Endothelial cell (in vitro differentiated cells): Measurements from ENCODE around the gene CTXND1. TPM values are rescaled to one million over a fixed set of nuclear protein-coding genes. Genes with fewer than 3 reads are reported as not detected.

ENCODE experiments used
- DNase-seq: peaks from one replicate; pipeline ENCODE4 v3.0.0; 2021; ENCODE audit warnings: low spot score
- H3K27ac Mint-ChIP-seq: one replicate; pipeline ENCODE4 v1.8.0; 2021; ENCODE audit warnings: mixed read lengths, inconsistent platforms; ENCODE audit not compliant: unreplicated experiment
- H3K27me3 Mint-ChIP-seq: one replicate; pipeline ENCODE4 v1.8.0; 2021; ENCODE audit warnings: mild to moderate bottlenecking, moderate library complexity, mixed read lengths, inconsistent platforms; ENCODE audit not compliant: unreplicated experiment
- H3K36me3 Mint-ChIP-seq: one replicate; pipeline ENCODE4 v1.8.0; 2021; ENCODE audit warnings: mild to moderate bottlenecking, low read depth, mixed read lengths, inconsistent platforms; ENCODE audit not compliant: unreplicated experiment
- H3K4me1 Mint-ChIP-seq: one replicate; pipeline ENCODE4 v1.8.0; 2021; ENCODE audit warnings: mild to moderate bottlenecking, mixed read lengths, inconsistent platforms; ENCODE audit not compliant: unreplicated experiment
- H3K4me3 Mint-ChIP-seq: one replicate; pipeline ENCODE4 v1.8.0; 2021; ENCODE audit warnings: mild to moderate bottlenecking, mixed read lengths, inconsistent platforms; ENCODE audit not compliant: unreplicated experiment
- H3K9me3 Mint-ChIP-seq: one replicate; pipeline ENCODE4 v1.8.0; 2021; ENCODE audit warnings: mixed read lengths, inconsistent platforms; ENCODE audit not compliant: unreplicated experiment
- total RNA-seq: library from RNA; stranded (reverse); fragmentation: NEBNext Ultra II Directional; extraction: Animal tissue kit (Norgen Biotek cat#: 25700); gene quantifications from one replicate; pipeline ENCODE4 v1.2.1, GENCODE V29; 2021; ENCODE audit not compliant: unreplicated experiment
- TF ChIP-seq, protein P1 (sequence below): fragments of 200-600 bp; sonication (generic); IDR thresholded peaks from one replicate; pipeline ENCODE4 v1.5.0; 2021; ENCODE audit warnings: antibody characterized with exemption; ENCODE audit not compliant: unreplicated experiment

CTXND1 gene
- total RNA-seq, 1 donor from 2014 or later: 0.03 TPM

DNA sequence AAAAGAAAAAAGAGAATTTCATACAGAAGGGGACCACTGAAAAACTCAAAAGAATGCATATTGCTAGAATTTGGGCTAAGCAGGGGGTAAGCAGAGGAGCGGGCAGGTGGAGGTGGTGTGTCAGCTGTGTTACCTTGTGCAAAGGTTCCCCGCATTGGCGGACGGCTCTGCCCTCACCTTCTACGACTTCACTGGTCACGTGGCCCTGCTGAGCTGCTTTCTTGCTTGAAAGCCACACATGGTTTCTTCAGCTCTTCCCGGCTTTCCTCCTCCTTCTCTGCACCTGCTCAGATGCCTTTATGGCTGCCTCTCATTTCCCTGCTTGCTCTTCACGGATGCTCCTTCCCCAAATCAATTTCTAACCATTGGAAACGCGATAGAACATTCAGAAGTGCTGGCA, 68.7 kb downstream of the CTXND1 start:
- Mint-ChIP-seq H3K9me3 (no peaks in the 10 kb centered on the region), H3K36me3 (peaks cover 3% of the 10 kb centered on the region), H3K4me1 (no peaks in the 10 kb centered on the region), H3K27ac (no peak overlapping the region), H3K27me3 (no peaks in the 10 kb centered on the region), H3K4me3 (no peak overlapping the region)
- DNase-seq: no peak
- TF ChIP-seq, protein P1, sequence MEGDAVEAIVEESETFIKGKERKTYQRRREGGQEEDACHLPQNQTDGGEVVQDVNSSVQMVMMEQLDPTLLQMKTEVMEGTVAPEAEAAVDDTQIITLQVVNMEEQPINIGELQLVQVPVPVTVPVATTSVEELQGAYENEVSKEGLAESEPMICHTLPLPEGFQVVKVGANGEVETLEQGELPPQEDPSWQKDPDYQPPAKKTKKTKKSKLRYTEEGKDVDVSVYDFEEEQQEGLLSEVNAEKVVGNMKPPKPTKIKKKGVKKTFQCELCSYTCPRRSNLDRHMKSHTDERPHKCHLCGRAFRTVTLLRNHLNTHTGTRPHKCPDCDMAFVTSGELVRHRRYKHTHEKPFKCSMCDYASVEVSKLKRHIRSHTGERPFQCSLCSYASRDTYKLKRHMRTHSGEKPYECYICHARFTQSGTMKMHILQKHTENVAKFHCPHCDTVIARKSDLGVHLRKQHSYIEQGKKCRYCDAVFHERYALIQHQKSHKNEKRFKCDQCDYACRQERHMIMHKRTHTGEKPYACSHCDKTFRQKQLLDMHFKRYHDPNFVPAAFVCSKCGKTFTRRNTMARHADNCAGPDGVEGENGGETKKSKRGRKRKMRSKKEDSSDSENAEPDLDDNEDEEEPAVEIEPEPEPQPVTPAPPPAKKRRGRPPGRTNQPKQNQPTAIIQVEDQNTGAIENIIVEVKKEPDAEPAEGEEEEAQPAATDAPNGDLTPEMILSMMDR: no peak

DNA sequence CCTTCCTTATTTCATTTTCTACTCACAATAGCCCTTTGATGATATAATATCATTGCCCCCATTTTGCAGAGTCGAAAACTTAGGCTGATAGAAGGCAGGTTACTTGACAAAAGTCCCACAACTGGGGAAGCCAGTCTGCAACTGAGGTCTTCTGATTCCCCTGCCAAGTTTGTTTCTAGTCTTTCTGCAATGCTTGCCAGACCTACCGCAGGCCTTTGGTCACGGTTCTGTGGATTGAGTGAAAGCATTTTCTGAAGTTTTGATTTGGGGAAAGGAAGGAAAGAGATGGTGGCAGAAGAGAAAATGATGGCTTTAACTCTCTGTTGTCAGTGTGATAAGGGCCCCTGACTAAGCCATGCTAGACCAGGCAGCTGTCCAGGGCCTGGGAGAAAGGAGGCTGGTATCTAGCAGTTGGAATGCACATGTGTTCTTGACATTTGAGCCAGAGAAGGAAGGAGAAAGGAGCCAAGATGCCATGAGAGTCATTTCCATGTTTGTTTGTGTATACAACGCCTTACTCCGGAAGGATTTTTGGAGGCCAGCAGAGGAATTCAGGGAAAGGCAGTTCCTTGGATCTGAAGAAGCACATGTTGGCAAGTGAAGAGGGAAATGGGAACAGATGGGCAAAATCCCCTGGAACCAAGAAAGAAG, 69.3 kb downstream of the CTXND1 start:
- H3K27me3 Mint-ChIP-seq: peaks cover under 1% of the 10 kb centered on the region
- no peaks in the 10 kb centered on the region for H3K9me3 Mint-ChIP-seq
- TF ChIP-seq, protein P1: no peak
- DNase-seq: no peak
- H3K27ac Mint-ChIP-seq: no peak overlapping the region
- H3K4me3 Mint-ChIP-seq: no peak overlapping the region
- peaks cover 3% of the 10 kb centered on the region for H3K36me3 Mint-ChIP-seq
- H3K4me1 Mint-ChIP-seq: no peaks in the 10 kb centered on the region

DNA sequence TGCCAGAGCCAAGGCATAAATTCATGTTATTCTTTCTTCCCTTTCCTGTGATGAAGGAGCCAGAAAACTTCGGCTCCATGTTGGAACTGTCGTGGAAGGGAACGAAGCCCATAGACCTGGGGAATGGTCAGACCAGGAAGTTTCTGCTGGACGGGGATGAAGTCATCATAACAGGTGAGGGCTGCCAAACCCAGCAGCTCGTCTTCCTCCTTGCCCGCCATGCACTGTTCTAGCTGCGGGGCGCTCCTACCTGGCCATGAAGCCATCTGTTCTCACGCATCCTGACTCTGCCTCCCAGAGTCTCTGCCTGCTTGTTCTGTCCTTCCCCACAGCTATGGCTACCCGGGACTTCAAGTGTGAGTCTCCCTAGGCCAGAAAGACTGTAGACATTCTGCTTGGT, 71.0 kb downstream of the CTXND1 start:
- no peak overlapping the region for H3K4me3 Mint-ChIP-seq
- no peak overlapping the region for H3K27ac Mint-ChIP-seq
- H3K9me3 Mint-ChIP-seq: no peaks in the 10 kb centered on the region
- H3K4me1 Mint-ChIP-seq: no peaks in the 10 kb centered on the region
- TF ChIP-seq, protein P1: no peak
- H3K27me3 Mint-ChIP-seq: peaks cover 6% of the 10 kb centered on the region
- DNase-seq: no peak
- peaks cover 3% of the 10 kb centered on the region for H3K36me3 Mint-ChIP-seq

DNA sequence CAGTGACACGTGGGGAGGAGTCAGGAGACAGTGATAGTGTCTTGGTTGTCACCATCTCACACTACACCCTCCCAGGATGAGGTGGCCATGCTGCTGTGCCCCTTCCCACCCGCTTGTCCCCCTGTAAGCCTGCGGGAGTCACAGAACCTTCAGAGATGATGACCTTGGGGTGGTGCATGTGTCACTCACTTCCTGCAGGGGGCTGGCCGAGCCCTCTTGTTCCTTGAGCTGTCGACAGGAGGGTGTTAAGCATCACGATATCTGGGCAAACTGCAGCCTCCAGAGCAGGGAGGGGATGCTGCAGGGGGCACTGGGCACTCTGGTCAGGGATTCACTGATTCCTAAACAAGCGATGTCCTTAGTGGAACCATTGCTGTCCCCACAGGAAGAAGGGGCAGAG, 71.5 kb downstream of the CTXND1 start:
- H3K4me3 Mint-ChIP-seq: no peak overlapping the region
- TF ChIP-seq, protein P1: no peak

DNA sequence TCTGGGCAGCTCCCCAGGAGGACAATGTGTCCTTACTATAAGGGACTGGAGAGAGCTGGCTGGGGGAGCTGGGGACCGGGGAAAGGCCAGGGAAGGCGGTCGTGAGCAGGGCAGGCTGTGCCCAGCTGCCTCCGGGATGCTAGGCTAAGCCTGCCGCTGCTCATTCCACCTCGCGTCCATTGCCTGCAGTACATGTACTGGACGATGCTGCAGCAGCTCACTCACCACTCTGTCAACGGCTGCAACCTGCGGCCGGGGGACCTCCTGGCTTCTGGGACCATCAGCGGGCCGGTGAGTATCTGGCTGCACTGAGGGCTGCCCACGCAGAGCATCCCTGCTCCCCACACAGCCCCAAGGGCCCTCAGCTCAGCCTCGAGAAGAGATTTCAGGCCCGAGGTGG, 72.1 kb downstream of the CTXND1 start:
- DNase-seq: no peak
- Mint-ChIP-seq H3K4me3 (no peak overlapping the region), H3K27ac (no peak overlapping the region), H3K36me3 (peaks cover 3% of the 10 kb centered on the region), H3K9me3 (no peaks in the 10 kb centered on the region), H3K4me1 (no peaks in the 10 kb centered on the region), H3K27me3 (peaks cover 6% of the 10 kb centered on the region)
- TF ChIP-seq, protein P1: no peak

More for the DNA sequence above, 71.5 kb downstream of the CTXND1 start:
- H3K27ac Mint-ChIP-seq: no peak overlapping the region
- peaks cover 6% of the 10 kb centered on the region for H3K27me3 Mint-ChIP-seq
- peaks cover 3% of the 10 kb centered on the region for H3K36me3 Mint-ChIP-seq
- no peaks in the 10 kb centered on the region for H3K4me1 Mint-ChIP-seq
- H3K9me3 Mint-ChIP-seq: no peaks in the 10 kb centered on the region
- DNase-seq: no peak
